Glomerular endothelial cell (primary cell): ENCODE results near the gene DNAH3. TPM values are rescaled to one million over a fixed set of nuclear protein-coding genes. Genes with fewer than 3 reads are reported as not detected.
"Not testable (repeated sequence)": the region's sequence is repeated elsewhere in the genome, so short reads cannot be mapped to it uniquely, and the experiment has no call there.

Experiments
- DNase-seq: peaks from one replicate; pipeline ENCODE4 v3.0.0-alpha.2; 2011; ENCODE audit warnings: low read depth, low spot score; ENCODE audit errors: extremely low read depth
- total RNA-seq: library from RNA; depleted of rRNA; stranded (reverse); fragments of >200 nt; gene quantifications from 2 replicates; pipeline ENCODE4 v1.2.3, GENCODE V29; 2015

Gene DNAH3
- total RNA-seq, 1 donor from 2014 or later = not detected

DNA sequence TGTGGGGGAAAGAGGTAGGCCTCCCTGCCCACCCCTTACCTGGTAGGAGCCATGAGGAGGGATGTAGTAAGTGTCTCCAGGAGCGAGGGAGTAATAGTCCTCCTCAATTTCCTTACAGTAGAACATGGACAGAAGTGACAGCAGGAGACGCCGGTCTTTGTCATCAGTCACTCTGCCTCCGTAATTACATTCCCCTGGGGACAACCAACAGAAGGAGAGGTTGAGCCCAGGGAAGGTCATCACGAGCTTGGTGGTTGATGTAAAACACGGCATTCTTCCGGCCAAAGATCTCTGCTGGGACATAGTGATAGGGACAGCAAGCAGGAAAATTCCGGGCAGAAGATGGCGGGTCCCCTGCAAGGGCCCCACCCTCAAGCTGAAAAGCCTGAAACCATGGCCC is 202.2 kb downstream of the DNAH3 start:
- DNase-seq = no peak

DNA sequence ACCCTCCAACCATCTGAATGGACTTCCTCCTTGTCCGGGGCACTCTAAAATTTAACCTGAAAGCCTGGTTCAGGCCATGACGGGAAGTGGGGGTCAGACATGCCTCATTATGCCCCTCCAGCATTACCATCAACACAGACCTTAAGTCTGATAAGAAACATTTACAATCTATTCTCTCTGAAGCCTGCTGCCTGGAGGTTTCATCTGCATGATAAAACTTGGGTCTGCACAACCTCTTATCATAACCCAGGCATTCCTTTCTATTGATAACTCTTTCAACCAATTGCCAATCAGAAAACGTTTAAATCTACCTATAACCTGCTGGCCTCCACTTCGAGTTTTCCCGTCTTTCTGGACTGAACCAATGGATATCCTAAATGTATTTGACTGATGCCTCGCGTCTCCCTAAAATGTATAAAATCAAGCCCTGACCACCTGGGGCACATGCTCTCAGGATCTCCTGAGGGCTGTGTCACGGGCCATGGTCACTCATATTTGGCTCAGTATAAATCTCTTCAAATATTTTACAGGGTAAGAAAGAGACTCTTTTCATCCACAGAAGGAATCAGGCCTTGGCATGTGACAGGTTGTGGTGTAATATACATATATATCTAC is 204.5 kb downstream of the DNAH3 start:
- DNase-seq = no peak

- DNase-seq = not testable (repeated sequence)
These were observed 205.1 kb downstream of the DNAH3 start for GRCh38 chr16:20945575-20945875.

DNA sequence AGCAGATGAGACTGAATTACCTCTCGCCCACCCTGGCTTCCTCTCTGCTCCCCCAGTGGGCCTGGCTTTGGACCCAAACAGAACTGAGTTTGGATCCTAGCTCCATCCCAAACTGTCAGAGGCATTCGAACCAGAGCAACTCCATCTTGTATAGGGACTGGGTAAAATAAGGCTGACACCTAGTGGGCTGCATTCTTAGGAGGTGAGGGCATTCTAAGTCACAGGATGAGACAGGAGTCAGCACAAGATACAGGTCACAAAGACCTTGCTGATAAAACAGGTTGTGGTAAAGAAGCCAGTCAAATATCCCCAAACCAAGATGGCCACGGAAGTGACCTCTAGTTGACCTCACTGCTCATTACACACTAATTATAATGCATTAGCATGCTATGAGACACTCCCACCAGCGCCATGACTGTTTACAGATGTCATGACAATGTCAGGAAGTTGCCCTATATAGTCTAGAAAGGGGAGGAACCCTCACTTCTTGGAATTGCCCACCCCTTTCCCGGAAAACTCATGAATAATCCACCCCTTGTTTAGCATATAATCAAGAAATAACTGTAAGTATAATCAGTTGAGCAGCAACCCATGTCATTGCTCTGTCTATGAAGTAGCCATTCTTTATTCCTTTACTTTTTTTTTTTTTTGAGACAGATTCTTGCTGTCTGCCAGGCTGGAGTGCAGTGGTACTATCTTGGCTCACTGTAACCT is 205.6 kb downstream of the DNAH3 start:
- no peak for DNase-seq

GRCh38 chr16:20942256-20942655 is 208.4 kb downstream of the DNAH3 start:
- DNase-seq = no peak

- DNase-seq = no peak
These were observed 209.1 kb downstream of the DNAH3 start for GRCh38 chr16:20941636-20941926.

- DNase-seq = no peak
These were observed 209.6 kb downstream of the DNAH3 start for GRCh38 chr16:20940871-20941635.

- no peak for DNase-seq
These were observed 211.0 kb downstream of the DNAH3 start for GRCh38 chr16:20939611-20940010.

- no peak for DNase-seq
These were observed 212.2 kb downstream of the DNAH3 start for GRCh38 chr16:20938426-20938825.

DNA sequence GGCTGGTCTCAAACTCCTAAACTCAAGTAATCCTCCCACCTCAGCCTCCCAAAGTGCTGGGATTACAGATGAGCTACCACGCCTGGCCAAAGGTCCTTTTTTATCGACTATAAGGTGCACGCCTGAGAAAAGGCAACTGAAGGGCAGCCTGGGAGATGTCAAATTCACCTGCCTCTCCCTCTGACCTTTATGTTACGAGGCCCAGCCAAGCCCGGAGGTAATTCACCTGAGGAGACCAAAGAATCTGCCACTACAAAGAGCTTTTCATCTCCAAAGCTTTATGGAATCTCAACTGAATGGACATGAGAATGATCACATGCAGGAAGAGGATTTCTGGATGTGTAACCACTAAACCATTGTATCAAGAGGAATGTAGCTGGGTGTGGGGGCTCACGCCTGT is 212.9 kb downstream of the DNAH3 start:
- DNase-seq = no peak

DNA sequence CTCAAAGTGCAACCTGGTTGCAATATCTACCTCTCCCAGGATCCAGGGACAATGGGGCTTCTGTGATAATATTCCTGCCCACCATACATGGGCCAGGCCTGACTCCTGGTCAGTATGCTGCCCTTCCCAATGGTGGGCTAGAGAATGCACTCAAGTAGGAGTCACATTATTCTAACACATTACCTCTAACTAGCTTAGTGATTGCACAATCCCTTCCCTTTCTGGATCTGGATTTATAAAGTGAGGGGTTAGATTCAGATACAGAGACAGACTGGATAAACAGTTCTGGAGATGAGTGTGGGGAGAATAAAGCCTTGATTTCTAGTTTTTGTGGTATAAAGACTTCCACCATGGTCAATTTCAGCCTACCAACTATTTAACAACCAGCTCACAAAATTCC is 217.1 kb downstream of the DNAH3 start:
- DNase-seq = no peak

DNA sequence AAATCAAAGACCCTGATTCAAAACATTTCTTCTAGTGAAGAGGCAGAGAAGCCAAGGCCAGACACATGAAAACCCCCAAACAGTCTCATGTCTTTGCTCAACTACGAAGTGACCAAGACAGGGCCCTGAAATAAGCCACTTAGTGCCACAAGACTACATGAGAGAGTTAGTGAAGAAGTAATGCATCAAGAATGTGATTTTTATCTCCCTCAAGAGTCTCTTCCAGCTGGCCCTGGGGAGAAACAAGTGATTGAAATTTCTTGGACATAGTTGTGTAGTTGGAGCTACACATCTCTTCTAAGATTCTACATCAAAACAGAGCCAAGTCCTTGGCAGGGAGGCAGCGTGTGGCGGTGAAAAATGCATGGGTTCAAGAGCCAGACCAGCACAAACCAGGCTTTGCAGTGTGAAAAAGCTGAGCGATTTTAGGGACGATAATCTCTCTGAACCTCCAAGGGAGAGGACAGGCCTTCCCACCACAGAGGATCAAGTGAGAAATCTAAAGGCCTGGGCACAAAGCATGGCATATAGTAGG is 219.5 kb downstream of the DNAH3 start:
- no peak for DNase-seq

- DNase-seq = no peak
These were observed 220.3 kb downstream of the DNAH3 start for GRCh38 chr16:20930365-20930690.

DNA sequence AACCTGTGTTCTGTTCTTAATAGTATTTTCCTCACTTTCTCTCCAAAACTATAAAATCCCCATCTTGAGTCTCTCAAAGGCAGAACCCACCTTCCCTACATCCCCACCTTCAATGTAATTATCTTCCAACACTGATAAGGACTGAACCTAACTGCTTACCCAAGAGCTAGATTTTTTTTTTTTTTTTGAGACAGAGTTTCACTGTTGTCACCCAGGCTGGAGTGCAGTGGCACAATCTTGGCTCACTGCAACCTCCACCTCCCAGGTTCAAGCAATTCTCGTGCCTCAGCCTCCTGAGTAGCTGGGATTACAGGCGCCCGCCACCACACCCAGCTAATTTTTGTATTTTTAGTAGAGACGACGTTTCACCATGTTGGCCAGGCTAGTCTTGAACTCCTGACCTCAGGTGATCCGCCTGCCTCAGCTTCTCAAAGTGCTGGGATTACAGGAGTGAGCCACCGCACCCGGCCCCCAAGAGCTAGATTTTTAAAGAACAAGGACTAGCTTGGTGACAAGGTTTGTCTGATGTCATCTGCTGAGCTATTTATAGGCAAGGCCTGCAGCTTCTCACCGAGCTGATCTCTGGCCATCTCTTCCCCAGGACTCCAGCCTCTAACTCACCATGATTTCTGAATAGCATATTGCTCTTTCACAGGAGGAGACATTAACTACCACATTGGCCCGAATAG is 220.8 kb downstream of the DNAH3 start:
- DNase-seq = not testable (repeated sequence)

GRCh38 chr16:20928774-20929411 is 221.8 kb downstream of the DNAH3 start:
- DNase-seq = no peak

GRCh38 chr16:20925751-20926150 is 224.9 kb downstream of the DNAH3 start:
- DNase-seq = no peak

GRCh38 chr16:20923876-20924275 is 226.8 kb downstream of the DNAH3 start:
- DNase-seq = no peak

DNA sequence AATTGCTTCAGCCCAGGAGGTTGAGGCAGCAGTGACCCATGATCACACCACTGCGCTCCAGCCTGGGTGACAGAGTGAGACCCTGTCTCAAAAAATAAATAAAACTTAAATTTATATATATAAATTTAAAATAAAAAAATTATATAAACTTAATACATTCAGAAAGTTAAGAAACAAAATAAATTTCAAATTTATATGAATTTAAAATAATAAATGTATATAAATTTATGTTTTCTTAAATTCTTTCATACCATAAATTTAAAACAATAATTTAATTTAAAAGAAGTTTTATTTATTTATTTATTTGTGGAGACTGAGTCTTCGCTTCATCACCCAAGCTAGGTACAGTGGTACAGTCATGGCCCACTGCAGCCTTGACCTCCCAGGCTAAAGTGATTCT is 229.8 kb downstream of the DNAH3 start:
- DNase-seq = no peak

DNA sequence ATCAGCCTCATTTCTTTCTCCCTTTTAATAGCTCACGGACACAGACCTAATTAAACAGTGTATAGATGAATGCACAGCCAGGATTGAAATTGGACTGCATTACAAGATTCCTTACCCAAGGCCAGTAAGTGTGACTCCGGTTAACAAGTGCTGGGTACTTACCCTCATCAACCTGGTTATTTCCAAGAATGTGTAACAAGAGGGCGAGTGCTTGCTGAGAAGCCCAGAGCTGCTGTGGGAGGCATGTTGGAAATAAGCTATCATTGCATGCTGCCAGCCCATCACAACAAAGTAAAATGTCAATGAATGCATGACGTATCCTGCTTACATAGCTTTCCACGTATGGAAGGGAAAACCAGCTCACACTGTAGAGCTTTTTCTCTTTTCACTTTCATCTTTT is 230.6 kb downstream of the DNAH3 start:
- DNase-seq = no peak

GRCh38 chr16:20918486-20919239 is 232.0 kb downstream of the DNAH3 start:
- no peak for DNase-seq
